Skeletal muscle cell (primary cell): Measurements from ENCODE around the gene PRPSAP1.
A peak's percentile ranks its signal among the peaks of the same experiment; 100 is the strongest.
"Not testable (repeated sequence)": the region's sequence is repeated elsewhere in the genome, so short reads cannot be mapped to it uniquely, and the experiment has no call there.

Experiments
- DNase-seq: peaks from one replicate; pipeline ENCODE4 v3.0.0-alpha.2; 2010; ENCODE audit warnings: low read depth
- H3K4me3 ChIP-seq: 2 replicates; pipeline ENCODE4 v1.5.1; 2011; ENCODE audit warnings: low read depth, mild to moderate bottlenecking, control low read depth, low read length, moderate library complexity

Gene PRPSAP1

GRCh38 chr17:76365256-76365903 lies 11.7 kb upstream of the PRPSAP1 start:
- no peak overlapping the region for H3K4me3 ChIP-seq
- no peak for DNase-seq

- DNase-seq, result no peak
Measured at GRCh38 chr17:76363107-76363842, 9.6 kb upstream of the PRPSAP1 start.

DNA sequence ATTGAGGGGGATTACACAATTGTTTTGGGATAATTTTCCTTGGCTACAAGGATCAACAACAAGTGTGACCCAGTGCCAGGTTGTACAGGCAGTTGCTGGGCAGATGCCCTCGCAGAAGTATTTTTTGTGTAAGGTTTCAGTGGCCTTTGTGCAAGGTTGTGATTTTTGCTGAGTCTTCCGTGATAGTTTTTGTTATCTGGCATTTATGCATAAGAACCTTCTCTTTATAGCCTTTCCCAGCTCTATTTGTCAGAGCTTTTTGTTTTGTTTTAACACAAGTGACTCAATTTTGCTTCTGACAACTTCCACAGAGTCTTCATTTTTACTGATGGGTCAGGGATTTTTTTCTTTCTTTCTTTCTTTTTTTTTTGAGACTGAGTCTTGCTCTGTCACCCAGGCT lies 6.7 kb upstream of the PRPSAP1 start:
- DNase-seq, result no peak
- H3K4me3 ChIP-seq, result no peak overlapping the region

More at GRCh38 chr17:76363107-76363842, 9.6 kb upstream of the PRPSAP1 start:
- H3K4me3 ChIP-seq, result no peak overlapping the region

GRCh38 chr17:76359776-76360175 lies 6.1 kb upstream of the PRPSAP1 start:
- not testable (repeated sequence) for DNase-seq

DNA sequence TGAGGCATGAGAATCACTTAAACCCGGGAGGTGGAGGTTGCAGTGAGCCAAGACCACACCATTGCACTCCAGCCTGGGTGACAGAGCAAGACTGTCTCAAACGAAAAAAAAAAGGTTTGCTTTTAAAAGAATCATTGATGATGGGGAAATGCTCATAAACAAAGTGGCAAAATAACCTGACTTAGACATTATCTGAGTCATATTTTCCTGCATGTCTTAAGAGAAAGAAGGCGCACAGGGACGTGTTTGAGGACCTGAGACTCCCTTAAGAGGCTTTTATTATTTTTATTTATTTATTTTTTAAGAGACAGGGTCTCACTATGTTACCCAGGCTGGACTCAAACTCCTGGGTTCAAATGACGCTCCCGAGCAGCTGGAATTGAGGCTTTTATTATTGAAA lies 5.7 kb upstream of the PRPSAP1 start:
- no peak for DNase-seq
- H3K4me3 ChIP-seq, result no peak overlapping the region

More at GRCh38 chr17:76359776-76360175, 6.1 kb upstream of the PRPSAP1 start:
- H3K4me3 ChIP-seq, result not testable (repeated sequence)

- no peak for DNase-seq
Measured at GRCh38 chr17:76357597-76358158, 4.0 kb upstream of the PRPSAP1 start.

DNA sequence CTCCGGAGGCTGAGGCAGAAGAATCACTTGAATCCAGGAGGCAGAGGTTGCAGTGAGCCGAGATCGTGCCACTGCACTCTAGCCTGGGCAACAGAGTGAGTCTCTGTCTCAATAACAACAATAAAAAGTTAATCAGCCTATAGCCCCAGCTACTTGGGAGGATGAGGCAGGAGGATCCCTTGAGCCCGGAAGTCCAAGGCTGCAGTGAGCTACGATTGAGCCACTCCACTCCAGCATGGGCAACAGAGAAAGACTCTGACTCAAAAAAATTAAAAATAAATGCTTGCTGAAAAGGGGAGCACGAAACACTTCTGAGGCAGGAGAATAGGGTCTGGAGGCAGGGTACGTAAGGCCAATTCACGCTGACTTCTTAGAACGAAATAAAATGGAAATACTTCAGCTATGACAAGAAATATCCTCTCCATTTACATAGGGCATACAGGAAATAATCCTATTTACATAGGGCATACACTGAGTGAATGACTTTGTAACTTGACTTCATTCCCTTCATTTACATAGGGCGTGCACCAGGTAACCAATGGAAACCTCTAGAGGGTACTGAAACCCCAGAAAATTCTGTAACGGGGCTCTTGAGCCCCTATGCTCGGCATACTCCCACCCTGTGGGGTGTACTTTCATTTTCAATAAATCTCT lies 3.2 kb upstream of the PRPSAP1 start:
- no peak for DNase-seq
- no peak overlapping the region for H3K4me3 ChIP-seq

More at GRCh38 chr17:76357597-76358158, 4.0 kb upstream of the PRPSAP1 start:
- no peak overlapping the region for H3K4me3 ChIP-seq

- H3K4me3 ChIP-seq, result no peak overlapping the region
- no peak for DNase-seq
Measured at GRCh38 chr17:76354747-76355310, 1.1 kb upstream of the PRPSAP1 start.

DNA sequence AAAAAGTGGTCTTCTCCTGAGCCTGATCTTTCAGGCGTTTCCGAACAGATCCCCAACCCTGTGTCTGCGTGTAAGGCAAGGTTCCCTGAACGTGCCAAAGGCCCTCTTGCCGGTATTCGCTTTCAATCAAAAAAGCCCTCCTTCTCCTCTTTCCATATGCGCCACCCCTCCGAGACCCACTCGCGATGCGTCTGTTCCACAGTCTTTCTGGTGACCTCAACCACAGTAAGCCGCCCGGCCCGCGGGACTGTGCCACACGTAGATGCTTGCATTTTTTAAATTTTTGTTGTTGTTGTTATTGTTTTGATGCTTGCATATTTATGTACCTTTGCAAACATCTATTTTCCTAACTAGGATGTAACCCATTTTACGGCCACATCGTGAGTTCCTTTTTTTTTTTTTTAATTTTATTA lies 607 bp upstream of the PRPSAP1 start:
- no peak for DNase-seq
- H3K4me3 ChIP-seq, result peak overlapping the region; percentile 83

DNA sequence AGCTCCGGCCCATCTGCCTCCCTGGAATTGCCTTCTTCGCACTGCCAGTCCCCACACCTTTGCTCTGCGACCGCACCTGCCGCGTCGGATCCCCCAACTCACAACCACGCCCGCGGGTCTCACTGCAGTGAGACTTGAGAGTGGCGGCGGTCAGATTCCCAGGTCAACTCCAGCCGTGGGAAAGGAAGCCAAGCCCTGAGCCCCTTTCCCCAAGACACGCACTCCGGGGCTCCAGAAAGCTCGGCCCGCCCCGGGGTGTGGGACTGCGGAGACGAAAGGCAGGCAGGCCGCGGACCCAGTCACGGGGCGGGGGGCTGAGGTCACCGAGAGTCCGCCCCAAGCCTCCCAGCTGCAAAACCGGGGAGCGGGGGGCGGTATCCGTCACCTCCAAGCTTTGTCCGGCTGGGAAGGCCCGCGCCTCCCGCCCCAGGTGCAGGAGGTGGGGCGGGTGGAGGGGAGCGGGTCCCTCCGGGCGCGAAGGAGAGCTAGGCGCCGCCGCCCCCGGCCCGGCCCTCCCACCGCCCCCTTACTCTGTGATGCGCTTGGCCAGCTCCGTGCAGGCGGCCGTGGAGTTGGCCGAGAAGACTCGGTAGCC lies 615 bp downstream of the PRPSAP1 start:
- DNase-seq, result no peak

GRCh38 chr17:76351526-76352071 lies 2.1 kb downstream of the PRPSAP1 start:
- no peak for DNase-seq
- no peak overlapping the region for H3K4me3 ChIP-seq

More for the DNA sequence above, 615 bp downstream of the PRPSAP1 start:
- peak overlapping the region; percentile 83 for H3K4me3 ChIP-seq

DNA sequence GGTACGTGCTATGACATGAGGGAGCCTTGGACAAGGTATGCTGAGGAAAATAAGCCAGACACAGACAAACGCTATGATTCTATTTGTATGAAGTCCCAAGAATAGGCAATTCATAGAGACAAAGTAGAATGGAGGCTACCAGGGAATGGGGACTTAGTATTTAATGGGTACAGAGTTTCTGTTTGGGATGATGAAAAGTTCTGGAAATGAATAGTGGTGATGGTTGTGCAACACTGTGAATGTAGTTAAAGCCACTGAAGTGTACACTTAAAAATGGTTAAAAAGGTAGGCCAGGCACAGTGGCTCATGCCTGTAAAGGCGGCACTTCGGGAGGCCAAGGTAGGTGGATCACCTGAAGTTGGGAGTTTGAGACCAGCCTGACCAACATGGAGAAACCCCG lies 3.3 kb downstream of the PRPSAP1 start:
- no peak for DNase-seq
- H3K4me3 ChIP-seq, result no peak overlapping the region

- DNase-seq, H3K4me3 ChIP-seq: not testable (repeated sequence)
Measured at GRCh38 chr17:76346936-76347335, 6.8 kb downstream of the PRPSAP1 start.

GRCh38 chr17:76345377-76345974 lies 8.2 kb downstream of the PRPSAP1 start:
- peak; percentile 4 for DNase-seq
- no peak overlapping the region for H3K4me3 ChIP-seq

GRCh38 chr17:76343106-76343505 lies 10.6 kb downstream of the PRPSAP1 start:
- H3K4me3 ChIP-seq, result no peak overlapping the region
- DNase-seq, result no peak

DNA sequence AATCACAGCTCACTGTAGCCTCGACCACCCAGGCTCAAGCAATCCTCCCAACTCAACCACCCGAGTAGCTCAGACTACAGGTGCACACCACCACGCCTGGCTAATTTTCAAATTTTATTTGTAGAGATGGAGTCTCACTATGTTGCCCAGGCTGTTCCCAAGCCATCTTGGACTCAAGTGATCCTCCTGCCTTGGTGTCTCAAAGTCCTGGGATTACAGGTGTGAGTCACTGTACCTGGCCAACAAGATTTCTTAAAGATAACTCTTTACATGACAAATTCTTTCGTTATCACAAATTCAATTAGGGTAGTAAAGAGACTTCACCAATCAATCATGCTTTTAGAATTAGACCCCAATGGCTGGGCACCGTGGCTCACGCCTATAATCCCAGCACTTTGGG lies 12.4 kb downstream of the PRPSAP1 start:
- no peak for DNase-seq
- no peak overlapping the region for H3K4me3 ChIP-seq

DNA sequence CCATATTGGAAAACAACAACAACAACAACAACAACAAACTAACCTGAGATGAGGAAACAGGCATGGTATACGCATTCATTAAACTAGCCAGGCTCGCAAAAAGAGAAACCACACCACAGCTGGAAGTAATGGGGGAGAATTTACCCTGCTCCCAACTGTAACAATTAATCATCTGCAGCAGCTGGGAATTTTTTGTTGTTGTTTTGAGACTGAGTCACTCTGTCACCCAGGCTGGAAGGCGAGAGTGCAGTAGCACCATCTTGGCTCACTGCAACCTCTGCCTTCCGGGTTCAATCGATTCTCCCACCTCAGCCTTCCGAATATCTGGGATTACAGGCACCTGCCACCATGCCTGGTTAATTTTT lies 16.3 kb downstream of the PRPSAP1 start:
- no peak overlapping the region for H3K4me3 ChIP-seq
- DNase-seq, result no peak

- DNase-seq, result no peak
Measured at GRCh38 chr17:76336756-76337412, 16.8 kb downstream of the PRPSAP1 start.

More at GRCh38 chr17:76336756-76337412, 16.8 kb downstream of the PRPSAP1 start:
- no peak overlapping the region for H3K4me3 ChIP-seq
